Liver (tissue), 3 donors: Measurements from ENCODE around the gene GNB1L.

Source experiments
- CTCF ChIP-seq: fragments of 150-350 bp; IDR thresholded peaks from 2 replicates; pipeline ENCODE4 v1.5.1; 2017; ENCODE audit warnings: improper control_type of control experiment, low read depth, low read length; ENCODE audit not compliant: missing input control
- NR2F2 ChIP-seq: IDR thresholded peaks from 2 replicates; pipeline ENCODE4 v1.6.1; 2016; ENCODE audit warnings: antibody characterized with exemption
- RAD21 ChIP-seq, 2 donors: IDR thresholded peaks; 2 replicates each; pipeline ENCODE4 v1.6.1; 2016; ENCODE audit warnings: antibody characterized with exemption in 2 of 2, mild to moderate bottlenecking in 2 of 2
- TF ChIP-seq, protein P1 (sequence below): IDR thresholded peaks from 2 replicates; pipeline ENCODE4 v1.6.1; 2016; ENCODE audit warnings: antibody characterized with exemption, mild to moderate bottlenecking
- donor health status: healthy.
- donor health status: healthy.

DNA sequence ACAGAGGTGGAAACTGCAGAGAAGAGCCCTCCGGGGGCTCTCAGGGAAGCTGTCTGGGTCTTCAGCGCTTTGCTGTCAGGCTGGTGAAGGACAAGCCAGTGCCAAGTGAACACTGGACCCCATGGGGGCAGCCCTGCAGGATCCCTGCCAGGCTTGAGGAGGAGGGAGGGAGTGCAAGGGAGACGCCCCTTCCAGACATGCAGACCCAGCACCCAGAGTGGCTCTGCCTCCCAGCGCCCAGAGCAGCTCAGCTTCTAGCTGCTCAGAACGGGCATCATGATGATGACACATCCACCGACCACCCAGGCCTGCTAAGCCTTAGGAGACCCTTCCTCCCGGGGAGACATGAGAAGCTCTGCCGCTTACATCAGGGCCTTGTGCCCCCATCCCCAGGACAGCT lies 54.4 kb downstream of the GNB1L start:
- TF ChIP-seq RAD21 (IDR thresholded peaks at IDR 0.05), result no peak
- no peak for TF ChIP-seq CTCF
- TF ChIP-seq, protein P1, sequence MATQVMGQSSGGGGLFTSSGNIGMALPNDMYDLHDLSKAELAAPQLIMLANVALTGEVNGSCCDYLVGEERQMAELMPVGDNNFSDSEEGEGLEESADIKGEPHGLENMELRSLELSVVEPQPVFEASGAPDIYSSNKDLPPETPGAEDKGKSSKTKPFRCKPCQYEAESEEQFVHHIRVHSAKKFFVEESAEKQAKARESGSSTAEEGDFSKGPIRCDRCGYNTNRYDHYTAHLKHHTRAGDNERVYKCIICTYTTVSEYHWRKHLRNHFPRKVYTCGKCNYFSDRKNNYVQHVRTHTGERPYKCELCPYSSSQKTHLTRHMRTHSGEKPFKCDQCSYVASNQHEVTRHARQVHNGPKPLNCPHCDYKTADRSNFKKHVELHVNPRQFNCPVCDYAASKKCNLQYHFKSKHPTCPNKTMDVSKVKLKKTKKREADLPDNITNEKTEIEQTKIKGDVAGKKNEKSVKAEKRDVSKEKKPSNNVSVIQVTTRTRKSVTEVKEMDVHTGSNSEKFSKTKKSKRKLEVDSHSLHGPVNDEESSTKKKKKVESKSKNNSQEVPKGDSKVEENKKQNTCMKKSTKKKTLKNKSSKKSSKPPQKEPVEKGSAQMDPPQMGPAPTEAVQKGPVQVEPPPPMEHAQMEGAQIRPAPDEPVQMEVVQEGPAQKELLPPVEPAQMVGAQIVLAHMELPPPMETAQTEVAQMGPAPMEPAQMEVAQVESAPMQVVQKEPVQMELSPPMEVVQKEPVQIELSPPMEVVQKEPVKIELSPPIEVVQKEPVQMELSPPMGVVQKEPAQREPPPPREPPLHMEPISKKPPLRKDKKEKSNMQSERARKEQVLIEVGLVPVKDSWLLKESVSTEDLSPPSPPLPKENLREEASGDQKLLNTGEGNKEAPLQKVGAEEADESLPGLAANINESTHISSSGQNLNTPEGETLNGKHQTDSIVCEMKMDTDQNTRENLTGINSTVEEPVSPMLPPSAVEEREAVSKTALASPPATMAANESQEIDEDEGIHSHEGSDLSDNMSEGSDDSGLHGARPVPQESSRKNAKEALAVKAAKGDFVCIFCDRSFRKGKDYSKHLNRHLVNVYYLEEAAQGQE, result no peak
- no peak for TF ChIP-seq NR2F2
